PC-3 (cell line): ENCODE data around the gene LCA5L. TPM values are rescaled to one million over a fixed set of nuclear protein-coding genes. Genes with fewer than 3 reads are reported as not detected.

Source experiments
- ATAC-seq: fragments of 200-7000 bp; cut with Tn5 transposase; 2 replicates; pipeline ENCODE4 v1.9.1; 2020; ENCODE audit warnings: mild to moderate bottlenecking, moderate library complexity
- BruUV-seq: library from RNA; stranded (reverse); fragments of 400-500 nt; replicated peaks from 2 replicates; lab custom pipeline; 2021; lab: Mats Ljungman, UMichigan
- CTCF ChIA-PET: fragments of 300-600 bp; sonication (Branson Sonifier 250); formaldehyde crosslinking; loops from one replicate; lab custom pipeline; 2022; ENCODE audit warnings: antibody characterized with exemption; lab: Charles Lee
- POLR2A ChIA-PET: fragments of 300-600 bp; sonication (Branson Sonifier 250); formaldehyde crosslinking; loops from one replicate; lab custom pipeline; 2022; ENCODE audit warnings: antibody characterized with exemption; ENCODE audit not compliant: unreplicated experiment; lab: Charles Lee
- DNase-seq: peaks from one replicate; pipeline ENCODE4 v3.0.0-alpha.2; 2015
- H2AFZ ChIP-seq: fragments of 300-600 bp; sonication (generic); 2 replicates; pipeline ENCODE4 v1.6.0; 2016; ENCODE audit warnings: antibody characterized with exemption, low read length
- H3F3A ChIP-seq: fragments of 300-600 bp; sonication (generic); one replicate; pipeline ENCODE4 v1.6.0; 2017; ENCODE audit warnings: antibody characterized with exemption, low read length, control low read depth, mild to moderate bottlenecking; ENCODE audit not compliant: unreplicated experiment
- H3K27ac ChIP-seq: fragments of 300-600 bp; sonication (generic); 2 replicates; pipeline ENCODE4 v1.5.1; 2016; ENCODE audit warnings: mild to moderate bottlenecking, low read length
- H3K27me3 ChIP-seq: fragments of 300-600 bp; sonication (generic); 2 replicates; pipeline ENCODE4 v1.6.1; 2016; ENCODE audit warnings: low read length, mixed read lengths
- H3K36me3 ChIP-seq: fragments of 300-600 bp; sonication (generic); 2 replicates; pipeline ENCODE4 v1.6.1; 2016; ENCODE audit warnings: low read depth, mixed run types, low read length, mixed read lengths
- H3K4me1 ChIP-seq: fragments of 300-600 bp; sonication (generic); 2 replicates; pipeline ENCODE4 v1.5.1; 2016; ENCODE audit warnings: low read length; ENCODE audit not compliant: insufficient read depth
- H3K4me2 ChIP-seq: fragments of 300-600 bp; sonication (generic); 2 replicates; pipeline ENCODE4 v1.6.0; 2016; ENCODE audit warnings: low read length
- H3K4me3 ChIP-seq: fragments of 300-600 bp; sonication (generic); 2 replicates; pipeline ENCODE4 v1.5.1; 2016; ENCODE audit warnings: mild to moderate bottlenecking, low read length, mixed read lengths
- H3K79me2 ChIP-seq: fragments of 300-600 bp; sonication (generic); 2 replicates; pipeline ENCODE4 v1.6.1; 2017; ENCODE audit warnings: low read length, mixed read lengths
- H3K9ac ChIP-seq: fragments of 300-600 bp; sonication (generic); 2 replicates; pipeline ENCODE4 v1.6.0; 2016; ENCODE audit warnings: mild to moderate bottlenecking, low read length
- H3K9me2 ChIP-seq: fragments of 300-600 bp; sonication (generic); replicated peaks from 2 replicates; pipeline ENCODE4 v1.6.1; 2016; ENCODE audit warnings: mixed run types, low read length, mixed read lengths
- H3K9me3 ChIP-seq: fragments of 300-600 bp; sonication (generic); 2 replicates; pipeline ENCODE4 v1.6.1; 2016; ENCODE audit warnings: low read length, mixed read lengths
- H4K20me1 ChIP-seq: fragments of 300-600 bp; sonication (generic); 2 replicates; pipeline ENCODE4 v1.6.1; 2016; ENCODE audit warnings: low read length, mixed read lengths
- EZH2 ChIP-seq: fragments of 300-600 bp; sonication (generic); IDR thresholded peaks from one replicate; pipeline ENCODE4 v1.6.1; 2017; ENCODE audit warnings: antibody characterized with exemption, mild to moderate bottlenecking, low read length; ENCODE audit not compliant: unreplicated experiment
- EZH2phosphoT487 ChIP-seq: fragments of 300-600 bp; sonication (generic); IDR thresholded peaks from 2 replicates; pipeline ENCODE4 v1.6.1; 2018; ENCODE audit warnings: mild to moderate bottlenecking, antibody characterized with exemption, low read length, borderline replicate concordance
- intact Hi-C: fragments of 100-400 bp; cut with micrococcal nuclease; formaldehyde crosslinking; loops from 2 replicates; pipeline ENCODE4 v1.9.0; 2023
- total RNA-seq: library from RNA; depleted of rRNA; stranded (reverse); fragments of >200 nt; gene quantifications from 2 replicates; pipeline ENCODE4 v1.2.3, GENCODE V29; 2014
- TF ChIP-seq, protein P1 (sequence below): fragments of 300-600 bp; sonication (generic); conservative IDR thresholded peaks from 2 replicates; pipeline ENCODE4 v1.5.1; 2017; ENCODE audit warnings: antibody characterized with exemption, low read depth, mild to moderate bottlenecking, low read length

The LCA5L gene
- total RNA-seq, 1 experiment from 2014 or later: 0.40 TPM

GRCh38 chr21:39452207-39452969 is 6.8 kb upstream of the LCA5L start:
- H3K27me3 ChIP-seq: no peaks in the 10 kb centered on the region
- ChIA-PET CTCF (no interaction called here), POLR2A (no interaction called here)
- no peak overlapping the region for H2AFZ ChIP-seq
- TSS peak; percentile 50 for BruUV-seq
- no peaks in the 10 kb centered on the region for H4K20me1 ChIP-seq
- no peaks in the 10 kb centered on the region for H3K36me3 ChIP-seq
- H3K9me2 ChIP-seq: no peaks in the 10 kb centered on the region
- no peak overlapping the region for H3K27ac ChIP-seq
- H3K9ac ChIP-seq: no peak overlapping the region
- H3K79me2 ChIP-seq: no peaks in the 10 kb centered on the region
- H3F3A ChIP-seq: no peaks in the 10 kb centered on the region
- H3K4me1 ChIP-seq: no peaks in the 10 kb centered on the region
- no peak overlapping the region for H3K4me2 ChIP-seq
- TF ChIP-seq, protein P1, sequence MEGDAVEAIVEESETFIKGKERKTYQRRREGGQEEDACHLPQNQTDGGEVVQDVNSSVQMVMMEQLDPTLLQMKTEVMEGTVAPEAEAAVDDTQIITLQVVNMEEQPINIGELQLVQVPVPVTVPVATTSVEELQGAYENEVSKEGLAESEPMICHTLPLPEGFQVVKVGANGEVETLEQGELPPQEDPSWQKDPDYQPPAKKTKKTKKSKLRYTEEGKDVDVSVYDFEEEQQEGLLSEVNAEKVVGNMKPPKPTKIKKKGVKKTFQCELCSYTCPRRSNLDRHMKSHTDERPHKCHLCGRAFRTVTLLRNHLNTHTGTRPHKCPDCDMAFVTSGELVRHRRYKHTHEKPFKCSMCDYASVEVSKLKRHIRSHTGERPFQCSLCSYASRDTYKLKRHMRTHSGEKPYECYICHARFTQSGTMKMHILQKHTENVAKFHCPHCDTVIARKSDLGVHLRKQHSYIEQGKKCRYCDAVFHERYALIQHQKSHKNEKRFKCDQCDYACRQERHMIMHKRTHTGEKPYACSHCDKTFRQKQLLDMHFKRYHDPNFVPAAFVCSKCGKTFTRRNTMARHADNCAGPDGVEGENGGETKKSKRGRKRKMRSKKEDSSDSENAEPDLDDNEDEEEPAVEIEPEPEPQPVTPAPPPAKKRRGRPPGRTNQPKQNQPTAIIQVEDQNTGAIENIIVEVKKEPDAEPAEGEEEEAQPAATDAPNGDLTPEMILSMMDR: no peak
- TF ChIP-seq EZH2phosphoT487 (no peak), EZH2 (no peak)
- ATAC-seq: no peak
- no peak for DNase-seq
- H3K4me3 ChIP-seq: no peak overlapping the region
- intact Hi-C loops: no loop called here
- H3K9me3 ChIP-seq: no peaks in the 10 kb centered on the region

- no peaks in the 10 kb centered on the region for H3K79me2 ChIP-seq
- H3K4me2 ChIP-seq: no peak within 1 kb of the TSS
- ATAC-seq: peak; percentile 48
- BruUV-seq: no TSS peak
- H3K27me3 ChIP-seq: no peaks in the 10 kb centered on the region
- DNase-seq: peak; percentile 12
- no peak within 1 kb of the TSS for H2AFZ ChIP-seq
- ChIA-PET POLR2A (no interaction called here), CTCF (no interaction called here)
- no peaks in the 10 kb centered on the region for H3K4me1 ChIP-seq
- no peak within 1 kb of the TSS for H3K27ac ChIP-seq
- no peaks in the 10 kb centered on the region for H4K20me1 ChIP-seq
- TF ChIP-seq EZH2phosphoT487 (no peak), EZH2 (no peak)
- TF ChIP-seq, protein P1: no peak
- H3K9ac ChIP-seq: no peak within 1 kb of the TSS
- H3F3A ChIP-seq: no peaks in the 10 kb centered on the region
- no peak within 1 kb of the TSS for H3K4me3 ChIP-seq
- intact Hi-C loops: no loop called here
- H3K36me3 ChIP-seq: no peaks in the 10 kb centered on the region
- H3K9me2 ChIP-seq: no peaks in the 10 kb centered on the region
- H3K9me3 ChIP-seq: no peaks in the 10 kb centered on the region
These were observed 6.0 kb upstream of the LCA5L start, which contains the start of gene SH3BGR for GRCh38 chr21:39451332-39452206. Gene SH3BGR, plus strand, starts transcription at chr21:39451970. Its CDS starts 127 bp downstream, at chr21:39452097.
